ENCODE data around the gene TTC34.

DNA sequence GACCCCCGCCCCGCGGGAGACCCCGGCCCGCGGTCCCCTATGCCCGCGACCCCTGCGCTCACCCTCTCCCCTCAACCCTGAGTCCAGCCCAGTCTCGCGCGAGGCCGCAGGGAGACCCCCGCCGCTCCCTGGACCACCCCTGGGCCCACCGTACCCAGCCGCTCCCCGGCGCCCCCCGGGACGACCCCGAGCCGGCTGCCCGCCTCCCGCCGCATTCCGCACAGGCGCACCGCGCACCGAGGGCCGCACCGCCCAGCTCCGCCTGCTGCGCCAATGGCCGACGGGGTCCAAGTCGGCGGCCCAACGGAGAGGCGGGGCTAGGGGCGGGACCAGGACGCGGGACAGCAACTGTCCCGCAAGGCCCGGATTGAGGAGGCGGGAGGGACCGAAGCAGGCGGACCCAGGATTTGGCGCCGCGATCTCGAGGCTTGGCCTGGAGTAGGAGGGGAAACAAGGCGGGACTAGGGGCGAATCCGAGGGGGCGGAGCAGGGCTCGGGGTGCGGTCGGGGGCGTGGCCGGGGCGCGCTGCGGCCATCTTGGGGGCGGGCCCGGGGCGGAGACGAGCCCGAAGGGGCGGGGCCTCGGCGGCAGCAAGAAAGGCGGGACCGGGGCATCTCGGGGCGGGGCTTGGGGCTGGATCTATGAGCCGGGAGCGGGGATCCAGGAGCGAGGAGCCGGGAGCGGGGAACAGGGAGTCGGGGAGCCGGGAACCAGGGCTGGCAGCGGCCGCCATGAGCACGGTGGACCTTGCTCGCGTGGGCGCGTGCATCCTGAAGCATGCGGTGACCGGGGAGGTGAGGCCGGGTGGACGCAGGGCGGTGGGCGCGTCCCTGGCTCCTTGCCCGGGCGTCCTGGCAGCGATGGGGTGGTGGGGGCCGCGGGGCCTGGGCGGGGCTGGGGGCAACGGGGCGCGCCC lies 215.1 kb downstream of the TTC34 start, which contains the start of gene PRXL2B:
- peak; percentile 50; the same call in 1 of the 2 replicates for TF ChIP-seq TAF1 (IDR thresholded peaks at IDR 0.05; ENCODE audit: borderline replicate concordance, low read depth, low read length)
- no peak; the same call in 1 of the 2 replicates for TF ChIP-seq POLR2A (IDR thresholded peaks at IDR 0.05; ENCODE audit: low read depth, low read length)
- no peak for TF ChIP-seq POLR2AphosphoS5 (IDR thresholded peaks at IDR 0.05; ENCODE audit: low read depth, low read length)

Data from GM12892 (cell line).